Left ventricle myocardium inferior (tissue), 1 donor: ENCODE results near the gene ZDHHC13. TPM values are rescaled to one million over a fixed set of nuclear protein-coding genes. Genes with fewer than 3 reads are reported as not detected.

Source experiments
- DNase-seq: peaks from one replicate; pipeline ENCODE4 v3.0.0-alpha.2; 2020
- H3K27ac ChIP-seq: fragments of 200-600 bp; replicated peaks from 2 replicates; pipeline ENCODE4 v1.8.0; 2021
- H3K27me3 ChIP-seq: fragments of 200-600 bp; 2 replicates; pipeline ENCODE4 v1.8.0; 2021; ENCODE audit warnings: low read depth
- H3K36me3 ChIP-seq: fragments of 200-600 bp; 2 replicates; pipeline ENCODE4 v1.8.0; 2021
- H3K4me1 ChIP-seq: fragments of 200-600 bp; 2 replicates; pipeline ENCODE4 v1.8.0; 2021
- H3K4me3 ChIP-seq: fragments of 200-600 bp; 2 replicates; pipeline ENCODE4 v1.8.0; 2021; ENCODE audit warnings: mild to moderate bottlenecking, moderate library complexity
- H3K9me3 ChIP-seq: fragments of 200-600 bp; replicated peaks from 2 replicates; pipeline ENCODE4 v1.8.0; 2021
- CTCF ChIP-seq: fragments of 200-600 bp; IDR thresholded peaks from 2 replicates; pipeline ENCODE4 v1.8.0; 2021; ENCODE audit warnings: antibody characterized with exemption, mild to moderate bottlenecking, borderline replicate concordance
- intact Hi-C: fragments of 100-400 bp; cut with micrococcal nuclease; formaldehyde crosslinking; loops from one replicate; pipeline ENCODE4 v1.11.0; 2022
- total RNA-seq: library from RNA; stranded (reverse); fragmentation: NEBNext Ultra II Directional; extraction: Animal tissue kit (Norgen Biotek cat#: 25700); gene quantifications from one replicate; pipeline ENCODE4 v1.2.1, GENCODE V29; 2021
- donor health status: DM: no; HTN: yes; CAD: no; lungs with severe emphysema.

The ZDHHC13 gene
- total RNA-seq, 1 donor from 2014 or later = 8.0 TPM

GRCh38 chr11:19200410-19201201 is 83.6 kb downstream of the ZDHHC13 start:
- TF ChIP-seq CTCF = no peak
- intact Hi-C loops = no loop called here
- peak overlapping the region; percentile 91 for H3K27ac ChIP-seq

GRCh38 chr11:19201737-19202605 is 85.0 kb downstream of the ZDHHC13 start, which contains the start of gene CSRP3:
Gene CSRP3, minus strand, starts transcription at chr11:19201983. Its CDS starts 9,535 bp downstream, at chr11:19192448.
- no peak for TF ChIP-seq CTCF
- Histone ChIP-seq H3K27me3 (no peaks in the 10 kb centered on the region), H3K27ac (peak within 1 kb of the TSS; percentile 91), H3K4me1 (peaks cover 17% of the 10 kb centered on the region), H3K4me3 (peak within 1 kb of the TSS; percentile 68), H3K9me3 (no peaks in the 10 kb centered on the region), H3K36me3 (no peaks in the 10 kb centered on the region)
- intact Hi-C loops = no loop called here
- DNase-seq = peak; percentile 66

More at GRCh38 chr11:19200410-19201201, 83.6 kb downstream of the ZDHHC13 start:
- Histone ChIP-seq H3K4me1 (peaks cover 23% of the 10 kb centered on the region), H3K27me3 (no peaks in the 10 kb centered on the region), H3K36me3 (no peaks in the 10 kb centered on the region), H3K4me3 (peak overlapping the region; percentile 68), H3K9me3 (no peaks in the 10 kb centered on the region)
- no peak for DNase-seq

- H3K4me1 ChIP-seq = peaks cover 29% of the 10 kb centered on the region
- no peak overlapping the region for H3K27ac ChIP-seq
- no peak for DNase-seq
- H3K36me3 ChIP-seq = no peaks in the 10 kb centered on the region
- intact Hi-C loops = no loop called here
- no peaks in the 10 kb centered on the region for H3K9me3 ChIP-seq
- no peak for TF ChIP-seq CTCF
- H3K27me3 ChIP-seq = no peaks in the 10 kb centered on the region
- no peak overlapping the region for H3K4me3 ChIP-seq
Observed at GRCh38 chr11:19204836-19205235, 87.9 kb downstream of the ZDHHC13 start.

GRCh38 chr11:19208181-19208580 is 91.2 kb downstream of the ZDHHC13 start:
- no peak for TF ChIP-seq CTCF
- peaks cover 19% of the 10 kb centered on the region for H3K4me1 ChIP-seq
- H3K27ac ChIP-seq = peak overlapping the region; percentile 83
- H3K27me3 ChIP-seq = no peaks in the 10 kb centered on the region
- no peaks in the 10 kb centered on the region for H3K36me3 ChIP-seq
- H3K4me3 ChIP-seq = no peak overlapping the region
- no peak for DNase-seq
- intact Hi-C loops = no loop called here
- H3K9me3 ChIP-seq = no peaks in the 10 kb centered on the region

GRCh38 chr11:19208959-19209546 is 92.1 kb downstream of the ZDHHC13 start:
- Histone ChIP-seq H3K27ac (peak overlapping the region; percentile 83), H3K4me3 (peak overlapping the region; percentile 54)
- no peak for DNase-seq

More at GRCh38 chr11:19208959-19209546, 92.1 kb downstream of the ZDHHC13 start:
- intact Hi-C loops = no loop called here
- no peaks in the 10 kb centered on the region for H3K36me3 ChIP-seq
- no peaks in the 10 kb centered on the region for H3K27me3 ChIP-seq
- H3K9me3 ChIP-seq = no peaks in the 10 kb centered on the region
- no peak for TF ChIP-seq CTCF
- peaks cover 19% of the 10 kb centered on the region for H3K4me1 ChIP-seq
